ENCODE results near the gene CEACAM4.

CEACAM4 gene

GRCh38 chr19:41637484-41637883 is 10.6 kb upstream of the CEACAM4 start:
- no peak overlapping the region for H3K27ac ChIP-seq (ENCODE audit: low read depth, low read length)
- no peak overlapping the region for H3K4me3 ChIP-seq (ENCODE audit: low read depth in 1 of 2, low read length in 2 of 2)
- H3K27me3 ChIP-seq (ENCODE audit: control insufficient read depth in 1 of 2, insufficient read depth in 2 of 2, low read length in 2 of 2) = peaks cover 0 to 9% of the 10 kb centered on the region in 2 donors
- no peaks in the 10 kb centered on the region for H3K36me3 ChIP-seq (ENCODE audit: insufficient read depth, low read length)
- H3K9ac ChIP-seq (ENCODE audit: low read length) = no peak overlapping the region
- no peaks in the 10 kb centered on the region for H3K4me1 ChIP-seq (ENCODE audit: insufficient read depth, low read length)
- no peaks in the 10 kb centered on the region for H3K9me3 ChIP-seq (ENCODE audit: low read length)

- H3K27me3 ChIP-seq (ENCODE audit: control insufficient read depth in 1 of 2, insufficient read depth in 2 of 2, low read length in 2 of 2) = peaks cover 0 to 8% of the 10 kb centered on the region in 2 donors
- H3K9me3 ChIP-seq (ENCODE audit: low read length) = peaks cover 13% of the 10 kb centered on the region
- no peaks in the 10 kb centered on the region for H3K4me1 ChIP-seq (ENCODE audit: insufficient read depth, low read length)
- H3K9ac ChIP-seq (ENCODE audit: low read length) = no peak overlapping the region
- H3K4me3 ChIP-seq (ENCODE audit: low read depth in 1 of 2, low read length in 2 of 2) = no peak overlapping the region
- no peak overlapping the region for H3K27ac ChIP-seq (ENCODE audit: low read depth, low read length)
- no peaks in the 10 kb centered on the region for H3K36me3 ChIP-seq (ENCODE audit: insufficient read depth, low read length)
Observed at GRCh38 chr19:41627966-41628675, 1.2 kb upstream of the CEACAM4 start.

DNA sequence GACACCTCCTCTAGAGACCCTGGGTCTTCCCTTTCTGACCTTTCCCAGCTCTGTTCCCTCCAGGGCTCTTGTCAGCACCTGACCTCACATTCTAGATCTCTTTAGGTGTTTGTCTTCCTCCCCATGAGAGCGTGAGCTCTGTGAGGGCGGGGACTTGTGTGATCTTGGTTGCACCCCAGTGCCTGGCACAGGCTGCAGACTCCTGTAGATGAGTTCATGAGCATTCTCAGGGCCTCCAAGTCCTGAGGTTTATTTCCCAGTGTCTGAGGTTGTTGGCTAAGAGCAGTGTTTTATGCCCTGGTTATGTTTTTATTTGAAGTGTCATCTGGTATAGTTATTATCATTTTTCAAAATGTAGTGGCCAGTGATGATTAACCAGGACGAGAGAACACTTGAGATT is 596 bp downstream of the CEACAM4 start:
- no peak overlapping the region for H3K4me3 ChIP-seq (ENCODE audit: low read depth in 1 of 2, low read length in 2 of 2)
- H3K27ac ChIP-seq (ENCODE audit: low read depth, low read length) = no peak overlapping the region
- H3K9me3 ChIP-seq (ENCODE audit: low read length) = peaks cover 10% of the 10 kb centered on the region
- H3K27me3 ChIP-seq (ENCODE audit: control insufficient read depth in 1 of 2, insufficient read depth in 2 of 2, low read length in 2 of 2) = peaks cover 0 to 8% of the 10 kb centered on the region in 2 donors
- H3K4me1 ChIP-seq (ENCODE audit: insufficient read depth, low read length) = no peaks in the 10 kb centered on the region
- no peaks in the 10 kb centered on the region for H3K36me3 ChIP-seq (ENCODE audit: insufficient read depth, low read length)
- H3K9ac ChIP-seq (ENCODE audit: low read length) = no peak overlapping the region

GRCh38 chr19:41624937-41625336 is 1.9 kb downstream of the CEACAM4 start:
- Histone ChIP-seq H3K4me3 (ENCODE audit: low read depth in 1 of 2, low read length in 2 of 2) (no peak overlapping the region), H3K9ac (ENCODE audit: low read length) (no peak overlapping the region), H3K36me3 (ENCODE audit: insufficient read depth, low read length) (no peaks in the 10 kb centered on the region), H3K27me3 (ENCODE audit: control insufficient read depth in 1 of 2, insufficient read depth in 2 of 2, low read length in 2 of 2) (peaks cover 0 to 8% of the 10 kb centered on the region in 2 donors), H3K4me1 (ENCODE audit: insufficient read depth, low read length) (no peaks in the 10 kb centered on the region), H3K9me3 (ENCODE audit: low read length) (no peaks in the 10 kb centered on the region), H3K27ac (ENCODE audit: low read depth, low read length) (no peak overlapping the region)

DNA sequence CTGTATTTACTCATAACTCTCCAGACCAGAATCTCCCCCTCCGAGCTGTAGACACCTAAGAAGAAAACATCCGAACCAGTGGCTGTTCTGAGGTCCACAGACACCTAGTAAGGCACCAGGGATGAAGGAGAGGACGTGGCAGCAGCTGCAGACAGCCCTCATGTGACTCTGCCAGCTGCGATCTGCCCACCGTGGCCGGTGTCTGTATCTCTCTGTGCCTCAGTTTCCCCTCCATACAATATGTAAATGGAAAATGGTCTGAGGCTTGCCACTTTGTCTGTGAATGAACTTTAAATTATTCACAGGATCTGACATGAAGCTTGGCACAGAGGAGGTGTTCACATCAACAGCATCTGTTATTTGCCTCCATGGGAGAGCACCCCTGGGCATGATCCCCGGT is 2.4 kb downstream of the CEACAM4 start:
- Histone ChIP-seq H3K27me3 (ENCODE audit: control insufficient read depth in 1 of 2, insufficient read depth in 2 of 2, low read length in 2 of 2) (peaks cover 0 to 8% of the 10 kb centered on the region in 2 donors), H3K27ac (ENCODE audit: low read depth, low read length) (no peak overlapping the region), H3K4me1 (ENCODE audit: insufficient read depth, low read length) (no peaks in the 10 kb centered on the region), H3K9ac (ENCODE audit: low read length) (no peak overlapping the region), H3K9me3 (ENCODE audit: low read length) (no peaks in the 10 kb centered on the region), H3K4me3 (ENCODE audit: low read depth in 1 of 2, low read length in 2 of 2) (no peak overlapping the region), H3K36me3 (ENCODE audit: insufficient read depth, low read length) (no peaks in the 10 kb centered on the region)

DNA sequence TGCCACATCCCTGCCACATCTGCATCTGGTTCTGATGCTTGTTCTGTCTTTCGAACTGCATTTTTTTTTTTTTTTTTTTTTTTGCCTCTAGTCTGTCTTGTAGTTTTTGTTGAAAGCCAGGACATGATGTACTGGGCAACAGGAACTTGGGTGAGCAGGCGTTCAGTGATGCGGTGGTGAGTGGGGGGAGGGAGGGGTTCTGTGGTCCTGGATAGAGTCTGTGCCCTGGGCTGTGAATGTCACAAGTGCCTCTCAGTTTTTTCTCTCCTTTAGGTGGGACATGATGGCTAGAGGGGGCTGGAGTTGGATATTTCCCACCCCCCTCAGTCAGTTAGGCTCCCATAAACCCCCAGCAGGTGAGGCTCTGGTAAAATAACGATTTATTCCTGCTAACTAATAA is 3.5 kb downstream of the CEACAM4 start:
- no peaks in the 10 kb centered on the region for H3K9me3 ChIP-seq (ENCODE audit: low read length)
- no peaks in the 10 kb centered on the region for H3K4me1 ChIP-seq (ENCODE audit: insufficient read depth, low read length)
- H3K27ac ChIP-seq (ENCODE audit: low read depth, low read length) = no peak overlapping the region
- no peak overlapping the region for H3K4me3 ChIP-seq (ENCODE audit: low read depth in 1 of 2, low read length in 2 of 2)
- H3K27me3 ChIP-seq (ENCODE audit: control insufficient read depth in 1 of 2, insufficient read depth in 2 of 2, low read length in 2 of 2) = peaks cover 0 to 7% of the 10 kb centered on the region in 2 donors
- no peak overlapping the region for H3K9ac ChIP-seq (ENCODE audit: low read length)
- no peaks in the 10 kb centered on the region for H3K36me3 ChIP-seq (ENCODE audit: insufficient read depth, low read length)

DNA sequence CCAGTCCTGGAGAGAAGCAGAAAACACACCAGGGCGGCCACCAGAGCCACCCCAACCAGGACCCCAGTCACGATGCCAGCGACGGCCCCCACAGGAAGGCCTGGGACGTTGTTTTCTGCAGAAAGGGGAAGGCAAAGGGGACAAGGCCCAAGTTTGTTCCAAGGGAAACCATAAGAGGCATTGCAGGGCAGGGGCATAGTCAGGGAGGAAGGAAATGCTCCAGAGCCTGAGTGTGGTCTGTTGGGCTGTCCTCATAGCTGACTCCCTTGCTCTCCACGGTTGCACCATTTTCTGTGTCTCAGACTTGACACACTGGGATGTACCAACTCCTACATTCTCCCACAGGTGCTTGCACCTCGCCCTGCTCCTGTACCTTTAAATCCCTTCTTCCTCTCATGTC is 5.2 kb downstream of the CEACAM4 start:
- Histone ChIP-seq H3K9ac (ENCODE audit: low read length) (no peak overlapping the region), H3K27ac (ENCODE audit: low read depth, low read length) (no peak overlapping the region), H3K36me3 (ENCODE audit: insufficient read depth, low read length) (no peaks in the 10 kb centered on the region), H3K4me1 (ENCODE audit: insufficient read depth, low read length) (no peaks in the 10 kb centered on the region), H3K4me3 (ENCODE audit: low read depth in 1 of 2, low read length in 2 of 2) (no peak overlapping the region), H3K27me3 (ENCODE audit: control insufficient read depth in 1 of 2, insufficient read depth in 2 of 2, low read length in 2 of 2) (no peaks in the 10 kb centered on the region), H3K9me3 (ENCODE audit: low read length) (no peaks in the 10 kb centered on the region)

- H3K9me3 ChIP-seq (ENCODE audit: low read length) = no peaks in the 10 kb centered on the region
- H3K27ac ChIP-seq (ENCODE audit: low read depth, low read length) = no peak overlapping the region
- no peaks in the 10 kb centered on the region for H3K36me3 ChIP-seq (ENCODE audit: insufficient read depth, low read length)
- H3K4me1 ChIP-seq (ENCODE audit: insufficient read depth, low read length) = no peaks in the 10 kb centered on the region
- no peaks in the 10 kb centered on the region for H3K27me3 ChIP-seq (ENCODE audit: control insufficient read depth in 1 of 2, insufficient read depth in 2 of 2, low read length in 2 of 2)
- H3K9ac ChIP-seq (ENCODE audit: low read length) = no peak overlapping the region
- no peak overlapping the region for H3K4me3 ChIP-seq (ENCODE audit: low read depth in 1 of 2, low read length in 2 of 2)
Observed at GRCh38 chr19:41621226-41621625, 5.6 kb downstream of the CEACAM4 start.

DNA sequence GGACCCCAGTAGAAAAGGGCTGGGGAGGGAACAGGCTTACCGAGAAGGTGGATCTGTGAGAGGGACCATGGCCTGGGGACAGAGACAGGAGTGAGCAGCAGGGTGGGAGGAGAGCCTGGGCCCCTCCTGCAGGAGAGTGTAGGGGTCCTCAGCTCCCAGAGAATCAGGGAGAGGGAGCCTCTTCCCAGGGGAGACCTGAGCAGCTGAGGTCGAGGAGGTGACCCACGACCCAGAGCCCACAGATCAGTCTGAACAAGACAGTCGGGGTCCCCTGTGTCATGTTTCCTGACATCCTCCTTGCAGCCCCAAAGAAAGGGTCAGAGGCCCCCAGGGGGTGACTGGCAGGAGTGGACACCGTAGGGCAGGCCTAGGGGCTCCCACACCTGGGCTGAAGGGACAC is 6.7 kb downstream of the CEACAM4 start:
- H3K4me1 ChIP-seq (ENCODE audit: insufficient read depth, low read length) = no peaks in the 10 kb centered on the region
- H3K27me3 ChIP-seq (ENCODE audit: control insufficient read depth in 1 of 2, insufficient read depth in 2 of 2, low read length in 2 of 2) = no peaks in the 10 kb centered on the region
- H3K27ac ChIP-seq (ENCODE audit: low read depth, low read length) = no peak overlapping the region
- H3K36me3 ChIP-seq (ENCODE audit: insufficient read depth, low read length) = no peaks in the 10 kb centered on the region
- H3K9me3 ChIP-seq (ENCODE audit: low read length) = no peaks in the 10 kb centered on the region
- no peak overlapping the region for H3K4me3 ChIP-seq (ENCODE audit: low read depth in 1 of 2, low read length in 2 of 2)
- no peak overlapping the region for H3K9ac ChIP-seq (ENCODE audit: low read length)

DNA sequence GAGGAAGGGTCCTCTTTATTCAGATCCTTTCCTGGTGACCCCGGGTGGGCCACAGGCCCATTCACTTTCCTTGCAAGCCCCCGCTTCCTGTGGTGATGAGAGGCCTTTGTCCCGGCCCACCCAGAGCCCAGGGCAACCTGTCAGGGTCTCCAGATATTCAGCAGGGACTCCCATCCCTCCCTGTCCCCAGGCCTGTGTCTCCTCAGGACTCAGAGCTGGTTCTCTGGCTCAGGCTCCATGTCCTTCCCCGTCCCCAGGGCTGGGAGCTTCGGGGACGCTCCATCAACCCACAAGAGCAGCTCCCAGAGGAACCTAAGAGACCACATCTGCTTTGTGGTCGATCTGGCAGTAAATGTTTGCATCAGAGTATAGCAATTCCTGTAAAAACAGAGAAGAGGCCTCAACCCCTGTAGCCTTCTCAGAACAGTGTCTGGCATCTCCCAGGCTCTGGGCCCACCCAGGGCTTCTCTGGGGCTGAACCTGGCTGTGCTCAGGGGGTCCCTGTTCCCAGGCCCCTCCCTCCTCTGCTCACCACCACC is 7.8 kb downstream of the CEACAM4 start:
- Histone ChIP-seq H3K4me1 (ENCODE audit: insufficient read depth, low read length) (no peaks in the 10 kb centered on the region), H3K36me3 (ENCODE audit: insufficient read depth, low read length) (no peaks in the 10 kb centered on the region), H3K9ac (ENCODE audit: low read length) (no peak overlapping the region), H3K9me3 (ENCODE audit: low read length) (no peaks in the 10 kb centered on the region), H3K27ac (ENCODE audit: low read depth, low read length) (no peak overlapping the region), H3K27me3 (ENCODE audit: control insufficient read depth in 1 of 2, insufficient read depth in 2 of 2, low read length in 2 of 2) (no peaks in the 10 kb centered on the region), H3K4me3 (ENCODE audit: low read depth in 1 of 2, low read length in 2 of 2) (no peak overlapping the region)

GRCh38 chr19:41617941-41618730 is 8.7 kb downstream of the CEACAM4 start:
- Histone ChIP-seq H3K27me3 (ENCODE audit: control insufficient read depth in 1 of 2, insufficient read depth in 2 of 2, low read length in 2 of 2) (no peaks in the 10 kb centered on the region), H3K9me3 (ENCODE audit: low read length) (no peaks in the 10 kb centered on the region), H3K27ac (ENCODE audit: low read depth, low read length) (no peak overlapping the region), H3K36me3 (ENCODE audit: insufficient read depth, low read length) (no peaks in the 10 kb centered on the region), H3K4me3 (ENCODE audit: low read depth in 1 of 2, low read length in 2 of 2) (no peak overlapping the region), H3K4me1 (ENCODE audit: insufficient read depth, low read length) (no peaks in the 10 kb centered on the region), H3K9ac (ENCODE audit: low read length) (no peak overlapping the region)
